ENCODE measurements around the gene TTC9B.
"Not testable (repeated sequence)": the region's sequence is repeated elsewhere in the genome, so short reads cannot be mapped to it uniquely, and the experiment has no call there.

Gene TTC9B

GRCh38 chr19:40177286-40178070, 40.7 kb downstream of the TTC9B start:
- WGBS, result 90% methylated on average over 5 of the region's 5 CpGs
- Histone ChIP-seq H3K9ac (ENCODE audit: low read depth, low read length) (no peak overlapping the region), H3K36me3 (ENCODE audit: insufficient read depth, low read length) (no peaks in the 10 kb centered on the region), H3K27me3 (ENCODE audit: insufficient read depth, low read length) (no peaks in the 10 kb centered on the region), H3K27ac (ENCODE audit: low read depth, low read length) (no peak overlapping the region), H3K9me3 (ENCODE audit: insufficient read depth, low read depth, low read length) (no peaks in the 10 kb centered on the region), H3K4me3 (ENCODE audit: low read length) (no peak overlapping the region), H3K4me1 (ENCODE audit: insufficient read depth, low read length) (no peaks in the 10 kb centered on the region)

- H3K9me3 ChIP-seq (ENCODE audit: insufficient read depth, low read depth, low read length), result no peaks in the 10 kb centered on the region
- 90% methylated on average over 5 of the region's 5 CpGs for WGBS
- H3K27ac ChIP-seq (ENCODE audit: low read depth, low read length), result no peak overlapping the region
- no peaks in the 10 kb centered on the region for H3K27me3 ChIP-seq (ENCODE audit: insufficient read depth, low read length)
- H3K36me3 ChIP-seq (ENCODE audit: insufficient read depth, low read length), result no peaks in the 10 kb centered on the region
- no peak overlapping the region for H3K9ac ChIP-seq (ENCODE audit: low read depth, low read length)
- no peak overlapping the region for H3K4me3 ChIP-seq (ENCODE audit: low read length)
- no peaks in the 10 kb centered on the region for H3K4me1 ChIP-seq (ENCODE audit: insufficient read depth, low read length)
These were observed 42.4 kb downstream of the TTC9B start for GRCh38 chr19:40175820-40176219.

GRCh38 chr19:40174092-40174491, 44.1 kb downstream of the TTC9B start:
- Histone ChIP-seq H3K36me3 (ENCODE audit: insufficient read depth, low read length) (no peaks in the 10 kb centered on the region), H3K9me3 (ENCODE audit: insufficient read depth, low read depth, low read length) (no peaks in the 10 kb centered on the region), H3K27me3 (ENCODE audit: insufficient read depth, low read length) (no peaks in the 10 kb centered on the region), H3K27ac (ENCODE audit: low read depth, low read length) (no peak overlapping the region), H3K4me3 (ENCODE audit: low read length) (no peak overlapping the region), H3K4me1 (ENCODE audit: insufficient read depth, low read length) (no peaks in the 10 kb centered on the region), H3K9ac (ENCODE audit: low read depth, low read length) (no peak overlapping the region)
- 93% methylated on average over 4 of the region's 4 CpGs for WGBS

- H3K9me3 ChIP-seq (ENCODE audit: insufficient read depth, low read depth, low read length); H3K4me3 ChIP-seq (ENCODE audit: low read length); H3K27me3 ChIP-seq (ENCODE audit: insufficient read depth, low read length); H3K27ac ChIP-seq (ENCODE audit: low read depth, low read length); H3K36me3 ChIP-seq (ENCODE audit: insufficient read depth, low read length); H3K9ac ChIP-seq (ENCODE audit: low read depth, low read length); H3K4me1 ChIP-seq (ENCODE audit: insufficient read depth, low read length): not testable (repeated sequence)
- WGBS, result 93% methylated on average over 4 of the region's 4 CpGs
These were observed 46.9 kb downstream of the TTC9B start for GRCh38 chr19:40171293-40171692.

GRCh38 chr19:40170303-40170989, 47.7 kb downstream of the TTC9B start:
- not testable (repeated sequence) for H3K27ac ChIP-seq (ENCODE audit: low read depth, low read length)

GRCh38 chr19:40169482-40170302, 48.5 kb downstream of the TTC9B start:
- WGBS, result 92% methylated on average over 30 of the region's 30 CpGs
- not testable (repeated sequence) for H3K4me1 ChIP-seq (ENCODE audit: insufficient read depth, low read length); H3K9me3 ChIP-seq (ENCODE audit: insufficient read depth, low read depth, low read length); H3K36me3 ChIP-seq (ENCODE audit: insufficient read depth, low read length); H3K4me3 ChIP-seq (ENCODE audit: low read length); H3K27me3 ChIP-seq (ENCODE audit: insufficient read depth, low read length); H3K9ac ChIP-seq (ENCODE audit: low read depth, low read length); H3K27ac ChIP-seq (ENCODE audit: low read depth, low read length)

More at GRCh38 chr19:40170303-40170989, 47.7 kb downstream of the TTC9B start:
- not testable (repeated sequence) for H3K27me3 ChIP-seq (ENCODE audit: insufficient read depth, low read length); H3K4me3 ChIP-seq (ENCODE audit: low read length); H3K9me3 ChIP-seq (ENCODE audit: insufficient read depth, low read depth, low read length); H3K9ac ChIP-seq (ENCODE audit: low read depth, low read length); H3K4me1 ChIP-seq (ENCODE audit: insufficient read depth, low read length); H3K36me3 ChIP-seq (ENCODE audit: insufficient read depth, low read length)
- WGBS, result 94% methylated on average over 39 of the region's 39 CpGs
